Measurements from ENCODE around the gene CREBRF. TPM values are rescaled to one million over a fixed set of nuclear protein-coding genes. Genes with fewer than 3 reads are reported as not detected.

The CREBRF gene
- total and polyA plus RNA-seq, 2 experiments from 2014 or later, result 2.0 to 3.5 TPM

DNA sequence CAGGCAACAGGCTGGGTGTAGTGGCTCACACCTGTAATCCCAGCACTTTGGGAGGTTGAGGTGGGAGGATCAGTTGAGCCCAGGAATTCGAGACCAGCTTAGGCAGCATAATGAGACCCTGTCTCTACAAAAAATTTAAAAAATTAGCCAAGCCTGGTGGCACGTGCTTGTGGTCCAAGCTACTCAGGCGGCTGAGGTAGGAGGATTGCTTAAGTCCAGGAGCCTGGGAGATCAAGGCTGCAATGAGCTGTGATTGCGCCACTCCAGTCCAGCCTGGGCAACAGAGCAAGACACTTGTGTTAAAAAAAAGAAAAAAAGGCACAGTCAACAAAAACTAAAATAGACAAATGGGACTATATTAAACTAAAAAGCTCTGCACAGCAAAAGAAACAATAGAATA is 43.3 kb upstream of the CREBRF start (continued):
- TF ChIP-seq ZNF462 (CRISPR knock-in tag; IDR thresholded peaks at IDR 0.05) (no peak), STAT1 (IDR thresholded peaks at IDR 0.05; ENCODE audit: unreplicated experiment) (no peak), POLR2AphosphoS5 (IDR thresholded peaks at IDR 0.05; ENCODE audit: low read depth) (no peak), ETS1 (IDR thresholded peaks at IDR 0.05) (no peak), EZH2 (IDR thresholded peaks at IDR 0.05; ENCODE audit: low read depth, unreplicated experiment) (no peak), EZH2phosphoT487 (IDR thresholded peaks at IDR 0.05; ENCODE audit: unreplicated experiment) (no peak), JUNB (IDR thresholded peaks at IDR 0.05; ENCODE audit: unreplicated experiment) (no peak), ZNF114 (CRISPR knock-in tag; IDR thresholded peaks at IDR 0.05) (no peak), ZNF331 (CRISPR knock-in tag; IDR thresholded peaks at IDR 0.05; ENCODE audit: low read depth) (no peak), CREB1 (CRISPR knock-in tag; IDR thresholded peaks at IDR 0.05; ENCODE audit: low read depth) (no peak)

DNA sequence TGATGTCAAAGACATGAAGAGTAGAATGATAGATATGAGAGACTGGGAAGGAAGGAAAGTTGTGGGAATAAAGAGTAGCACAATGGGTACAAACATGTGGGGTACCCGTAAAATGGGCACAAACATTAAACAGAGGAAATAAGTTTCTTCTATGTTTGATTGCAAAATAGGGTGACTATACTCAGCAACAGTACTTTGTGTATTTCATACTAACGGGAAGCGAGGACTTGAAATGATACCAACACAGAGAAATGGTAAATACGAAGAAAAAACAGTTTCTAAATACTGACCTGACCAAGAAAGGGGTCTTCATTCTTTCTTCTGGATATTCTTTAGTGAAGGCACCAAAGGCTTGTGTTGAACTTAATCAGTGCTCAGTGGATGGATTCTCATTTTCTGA is 41.5 kb upstream of the CREBRF start:
- H3K4me1 ChIP-seq (ENCODE audit: insufficient read depth), result peaks cover 9% of the 10 kb centered on the region
- no peak overlapping the region for H3K4me3 ChIP-seq
- H3K36me3 Mint-ChIP-seq (ENCODE audit: low read depth), result peaks cover 3% of the 10 kb centered on the region; the same call in 1 of the 3 replicates
- peaks cover 80% of the 10 kb centered on the region for H3K79me2 ChIP-seq (replicated peaks; ENCODE audit: insufficient read depth)
- H3F3A ChIP-seq (replicated peaks; ENCODE audit: low read depth), result no peaks in the 10 kb centered on the region
- no peak overlapping the region for H3K4me3 Mint-ChIP-seq
- peaks cover 2% of the 10 kb centered on the region for H3K27me3 Mint-ChIP-seq (ENCODE audit: insufficient read depth, low read depth, poor library complexity)
- H3K4me1 Mint-ChIP-seq, result peaks cover 18% of the 10 kb centered on the region
- H3K27ac ChIP-seq (ENCODE audit: low read depth), result no peak overlapping the region
- H3K27me3 ChIP-seq (ENCODE audit: insufficient read depth), result no peaks in the 10 kb centered on the region
- H3K27ac Mint-ChIP-seq, result no peak overlapping the region
- H3K4me2 ChIP-seq, result no peak overlapping the region
- ATAC-seq (no peak), DNase-seq (ENCODE audit: low spot score) (no peak)
- no peak overlapping the region for H2AFZ ChIP-seq
- peaks cover 19% of the 10 kb centered on the region for H4K20me1 ChIP-seq (replicated peaks; ENCODE audit: insufficient read depth)
- H3K9me2 ChIP-seq (ENCODE audit: insufficient read depth), result peaks cover 5% of the 10 kb centered on the region; the same call in 1 of the 2 replicates
- no peaks in the 10 kb centered on the region for H3K9me3 Mint-ChIP-seq
- no peaks in the 10 kb centered on the region for H3K36me3 ChIP-seq (ENCODE audit: insufficient read depth)
- TF ChIP-seq ETS1 (IDR thresholded peaks at IDR 0.05), result no peak
